SU-DHL-6 (cell line): Measurements from ENCODE around the gene CCND2.

Experiments used
- H2AFZ ChIP-seq: fragments of 200-600 bp; sonication (generic); 2 replicates; pipeline ENCODE4 v1.6.1; 2014; ENCODE audit warnings: low read depth, mild to moderate bottlenecking, moderate library complexity, mixed read lengths, antibody characterized with exemption, low read length; ENCODE audit not compliant: severe bottlenecking
- H3F3A ChIP-seq: fragments of 200-600 bp; shearing (Covaris generic); 2 replicates; pipeline ENCODE4 v1.6.0; 2016; ENCODE audit warnings: antibody characterized with exemption, mild to moderate bottlenecking; ENCODE audit not compliant: insufficient read depth
- H3K27ac ChIP-seq: fragments of 200-600 bp; sonication (generic); 2 replicates; pipeline ENCODE4 v1.5.1; 2016; ENCODE audit warnings: low read depth, mild to moderate bottlenecking, low read length, moderate library complexity, mixed read lengths
- H3K27me3 ChIP-seq: fragments of 200-600 bp; sonication (generic), shearing (Covaris generic); 2 replicates; pipeline ENCODE4 v1.6.0; 2014; ENCODE audit warnings: mild to moderate bottlenecking, low read length
- H3K36me3 ChIP-seq: fragments of 200-600 bp; sonication (generic); 2 replicates; pipeline ENCODE4 v1.6.1; 2014; ENCODE audit warnings: mild to moderate bottlenecking, low read length, mixed read lengths
- H3K4me2 ChIP-seq: fragments of 300-600, 200-600 bp; shearing (Covaris generic), sonication (generic); 2 replicates; pipeline ENCODE4 v1.6.0; 2014; ENCODE audit warnings: low read length, low read depth, mild to moderate bottlenecking; ENCODE audit not compliant: poor library complexity, severe bottlenecking
- H3K4me3 ChIP-seq: fragments of 200-600 bp; sonication (generic); 2 replicates; pipeline ENCODE4 v1.5.1; 2014; ENCODE audit warnings: antibody characterized with exemption, low read length, mild to moderate bottlenecking, mixed read lengths; ENCODE audit not compliant: insufficient read depth, poor library complexity, severe bottlenecking
- H3K79me2 ChIP-seq: fragments of 200-600 bp; sonication (generic); 2 replicates; pipeline ENCODE4 v1.6.1; 2014; ENCODE audit warnings: mild to moderate bottlenecking, low read length, moderate library complexity; ENCODE audit not compliant: insufficient read depth
- H3K9ac ChIP-seq: fragments of 200-600 bp; sonication (generic); 2 replicates; pipeline ENCODE4 v1.7.0; 2014; ENCODE audit warnings: mild to moderate bottlenecking, low read length
- H3K9me2 ChIP-seq: fragments of 200-600 bp; sonication (generic); replicated peaks from 2 replicates; pipeline ENCODE4 v1.6.1; 2014; ENCODE audit warnings: low read length; ENCODE audit not compliant: insufficient read depth
- H3K9me3 ChIP-seq: fragments of 200-600 bp; sonication (generic); 2 replicates; pipeline ENCODE4 v1.6.1; 2014; ENCODE audit warnings: low read length, mixed read lengths; ENCODE audit not compliant: insufficient read depth
- H4K20me1 ChIP-seq: fragments of 200-600 bp; sonication (generic); 2 replicates; pipeline ENCODE4 v1.6.1; 2014; ENCODE audit warnings: low read depth, mild to moderate bottlenecking, antibody characterized with exemption, low read length, moderate library complexity, mixed read lengths
- CTCF ChIP-seq: fragments of 200-600 bp; sonication (generic); IDR thresholded peaks from one replicate; pipeline ENCODE4 v1.5.1; 2017; ENCODE audit warnings: antibody characterized with exemption, mild to moderate bottlenecking, low read length, moderate library complexity; ENCODE audit not compliant: insufficient read depth, poor library complexity, severe bottlenecking
- EZH2phosphoT487 ChIP-seq: fragments of 200-600 bp; sonication (generic), shearing (Covaris generic); conservative IDR thresholded peaks from 2 replicates; pipeline ENCODE4 v1.6.1; 2018; ENCODE audit warnings: mild to moderate bottlenecking, antibody characterized with exemption, low read length, moderate library complexity, mixed read lengths

CCND2 gene

GRCh38 chr12:4273652-4274395 lies at the start of gene CCND2:
Gene CCND2, plus strand, starts transcription at chr12:4273762. Its CDS starts 279 bp downstream, at chr12:4274041.
- no peaks in the 10 kb centered on the region for H3K9me3 ChIP-seq
- no peak within 1 kb of the TSS for H3K27ac ChIP-seq
- no peak within 1 kb of the TSS for H3K9ac ChIP-seq
- H3K4me3 ChIP-seq = no peak within 1 kb of the TSS
- H3K9me2 ChIP-seq = no peaks in the 10 kb centered on the region
- H3K4me2 ChIP-seq = peak within 1 kb of the TSS; percentile 17
- H3K27me3 ChIP-seq = no peaks in the 10 kb centered on the region
- H3K36me3 ChIP-seq = no peaks in the 10 kb centered on the region
- TF ChIP-seq CTCF (no peak), EZH2phosphoT487 (no peak)
- H3K79me2 ChIP-seq = no peaks in the 10 kb centered on the region
- no peaks in the 10 kb centered on the region for H4K20me1 ChIP-seq
- no peak within 1 kb of the TSS for H2AFZ ChIP-seq
- no peaks in the 10 kb centered on the region for H3F3A ChIP-seq

- TF ChIP-seq CTCF (no peak), EZH2phosphoT487 (no peak)
These were observed 49.2 kb upstream of the CCND2 start for GRCh38 chr12:4224206-4224889.

GRCh38 chr12:4225571-4225970 lies 48.0 kb upstream of the CCND2 start:
- Histone ChIP-seq H3K9me3 (no peaks in the 10 kb centered on the region; the same call in 1 of the 2 replicates), H3K79me2 (no peaks in the 10 kb centered on the region), H3K9ac (no peak overlapping the region), H3K27me3 (no peaks in the 10 kb centered on the region), H3K9me2 (no peaks in the 10 kb centered on the region), H3K36me3 (no peaks in the 10 kb centered on the region), H3F3A (no peaks in the 10 kb centered on the region), H3K27ac (no peak overlapping the region), H3K4me3 (no peak overlapping the region), H3K4me2 (no peak overlapping the region), H2AFZ (no peak overlapping the region), H4K20me1 (no peaks in the 10 kb centered on the region)
- TF ChIP-seq EZH2phosphoT487 (no peak), CTCF (no peak)

More at GRCh38 chr12:4224206-4224889, 49.2 kb upstream of the CCND2 start:
- H3K9me3 ChIP-seq = no peaks in the 10 kb centered on the region; the same call in 1 of the 2 replicates
- H3K9me2 ChIP-seq = no peaks in the 10 kb centered on the region
- no peak overlapping the region for H3K27ac ChIP-seq
- H3K9ac ChIP-seq = no peak overlapping the region
- no peak overlapping the region for H3K4me3 ChIP-seq
- H3K36me3 ChIP-seq = no peaks in the 10 kb centered on the region
- H3K79me2 ChIP-seq = no peaks in the 10 kb centered on the region
- H2AFZ ChIP-seq = no peak overlapping the region
- H3K4me2 ChIP-seq = no peak overlapping the region
- no peaks in the 10 kb centered on the region for H4K20me1 ChIP-seq
- no peaks in the 10 kb centered on the region for H3K27me3 ChIP-seq
- H3F3A ChIP-seq = no peaks in the 10 kb centered on the region
